GM12878 (cell line): Measurements from ENCODE around the gene CYP24A1. TPM values are rescaled to one million over a fixed set of nuclear protein-coding genes. Genes with fewer than 3 reads are reported as not detected.

Experiments
- ATAC-seq: fragments of 200-7000 bp; cut with Tn5 transposase; 3 replicates; pipeline ENCODE4 v1.9.1; 2020; ENCODE audit warnings: mild to moderate bottlenecking, moderate library complexity
- BruUV-seq: library from RNA; stranded (reverse); fragments of 400-500 nt; replicated peaks from 2 replicates; lab custom pipeline; 2021; lab: Mats Ljungman, UMichigan
- CTCF ChIA-PET: fragments of 300-600 bp; sonication (Branson Sonifier 250); formaldehyde crosslinking; extraction: SDS; loops from one replicate; lab custom pipeline; 2021; ENCODE audit warnings: inconsistent platforms; lab: Yijun Ruan, JAX
- POLR2A ChIA-PET: fragments of 350-600 bp; formaldehyde crosslinking; extraction: SDS; loops from one replicate; lab custom pipeline; 2021; ENCODE audit warnings: inconsistent platforms; lab: Charles Lee
- RAD21 ChIA-PET: fragments of 300-600 bp; sonication (Branson Sonifier 250); formaldehyde crosslinking; loops from one replicate; lab custom pipeline; 2023; ENCODE audit warnings: antibody characterized with exemption; ENCODE audit not compliant: unreplicated experiment; lab: Charles Lee
- SMC1A ChIA-PET: fragments of 300-600 bp; sonication (Branson Sonifier 250); formaldehyde crosslinking; loops from one replicate; lab custom pipeline; 2023; ENCODE audit not compliant: unreplicated experiment, uncharacterized antibody; lab: Charles Lee
- DNase-seq: peaks from one replicate; pipeline ENCODE4 v3.0.0-alpha.2; 2011; ENCODE audit warnings: low read depth, low spot score
- FAIRE-seq: peaks from 3 replicates; lab custom pipeline; 2011; peaks lifted over from hg19 to GRCh38; lab: Jason Lieb, UNC
- H2AFZ ChIP-seq: 2 replicates; pipeline ENCODE4 v1.6.0; 2011; ENCODE audit warnings: low read depth, low read length, control low read depth; ENCODE audit not compliant: control insufficient read depth
- H3K27ac ChIP-seq: 2 replicates; pipeline ENCODE4 v1.5.1; 2011; ENCODE audit warnings: control low read depth; ENCODE audit not compliant: control insufficient read depth, insufficient read depth
- H3K27me3 ChIP-seq, 2 experiments: replicated peaks in 1 of 2; 2 replicates each; pipeline versions ENCODE4 v1.6.0 to v1.6.1; 2011; ENCODE audit warnings: low read length in 1 of 2; ENCODE audit not compliant: control insufficient read depth in 2 of 2, insufficient read depth in 2 of 2
- H3K36me3 ChIP-seq, 2 experiments: 2 replicates each; pipeline ENCODE4 v1.5.1; 2011; ENCODE audit warnings: low read length in 1 of 2; ENCODE audit not compliant: control insufficient read depth in 2 of 2, insufficient read depth in 2 of 2
- H3K4me1 ChIP-seq: 2 replicates; pipeline ENCODE4 v1.6.1; 2011; ENCODE audit warnings: mild to moderate bottlenecking, low read length, moderate library complexity, mixed read lengths; ENCODE audit not compliant: control insufficient read depth, insufficient read depth
- H3K4me2 ChIP-seq: 2 replicates; pipeline ENCODE4 v1.6.0; 2011; ENCODE audit warnings: control low read depth; ENCODE audit not compliant: control insufficient read depth, insufficient read depth
- H3K4me3 ChIP-seq: fragments of 200-600 bp; sonication (generic); 2 replicates; pipeline ENCODE4 v1.5.1; 2016
- H3K79me2 ChIP-seq: 2 replicates; pipeline ENCODE4 v1.6.0; 2011; ENCODE audit warnings: low read length; ENCODE audit not compliant: control insufficient read depth, insufficient read depth
- H3K9ac ChIP-seq: 2 replicates; pipeline ENCODE4 v1.8.0; 2011; ENCODE audit warnings: low read length, control low read depth, mixed read lengths; ENCODE audit not compliant: control insufficient read depth, insufficient read depth
- H3K9me3 ChIP-seq: replicated peaks from 3 replicates; pipeline ENCODE4 v1.5.1; 2011; ENCODE audit warnings: mild to moderate bottlenecking, low read length; ENCODE audit not compliant: control insufficient read depth, insufficient read depth
- H4K20me1 ChIP-seq: 2 replicates; pipeline ENCODE4 v1.6.0; 2011; ENCODE audit not compliant: control insufficient read depth, insufficient read depth
- ASH2L ChIP-seq: fragments of 300-600, 200-600 bp; sonication (generic); IDR thresholded peaks from 2 replicates; pipeline ENCODE4 v1.6.1; 2017; ENCODE audit warnings: low read depth, mild to moderate bottlenecking, borderline replicate concordance
- CHD2 ChIP-seq: IDR thresholded peaks from 2 replicates; pipeline ENCODE4 v1.6.1; 2011; ENCODE audit warnings: low read depth, low read length, improper control_type of control experiment, borderline replicate concordance
- E4F1 ChIP-seq: fragments of 450-650 bp; IDR thresholded peaks from 2 replicates; pipeline ENCODE4 v1.6.1; 2018; ENCODE audit warnings: borderline replicate concordance, mild to moderate bottlenecking; ENCODE audit not compliant: partially characterized antibody
- EED ChIP-seq: sonication (generic); IDR thresholded peaks from 2 replicates; pipeline ENCODE4 v1.6.1; 2016; ENCODE audit warnings: antibody characterized with exemption, low read depth
- FOS ChIP-seq: IDR thresholded peaks from 3 replicates; pipeline ENCODE4 v1.6.1; 2011; ENCODE audit warnings: borderline replicate concordance; ENCODE audit not compliant: insufficient read length; ENCODE audit errors: extremely low read depth
- HDGF ChIP-seq: fragments of 450-650 bp; IDR thresholded peaks from 2 replicates; pipeline ENCODE4 v1.6.1; 2016; ENCODE audit warnings: antibody characterized with exemption
- SMC3 ChIP-seq: IDR thresholded peaks from 2 replicates; pipeline ENCODE4 v1.6.1; 2011; ENCODE audit warnings: low read length, improper control_type of control experiment, borderline replicate concordance
- SRF ChIP-seq, 2 experiments: IDR thresholded peaks; 2 replicates each; pipeline ENCODE4 v1.6.1; 2011; ENCODE audit warnings: low read depth in 2 of 2, low read length in 2 of 2, mild to moderate bottlenecking in 1 of 2, moderate library complexity in 1 of 2
- USF1 ChIP-seq: IDR thresholded peaks from 2 replicates; pipeline ENCODE4 v1.6.1; 2011; ENCODE audit warnings: borderline replicate concordance, low read depth, mild to moderate bottlenecking, moderate library complexity, mixed read lengths, low read length; ENCODE audit not compliant: insufficient read depth; ENCODE audit errors: extremely low read length
- ZNF384 ChIP-seq: IDR thresholded peaks from 2 replicates; pipeline ENCODE4 v1.6.1; 2012; ENCODE audit warnings: low read depth, mild to moderate bottlenecking, low read length, improper control_type of control experiment, borderline replicate concordance
- WGBS: methylation state at CpG from one replicate; pipeline ENCODE4 v1.1.6; 2016; ENCODE audit warnings: low lambda C conversion rate; ENCODE audit not compliant: insufficient replicate concordance, insufficient coverage; ENCODE audit errors: missing lambda C conversion rate; 5-methylcytosine and 5-hydroxymethylcytosine counted together
- in situ Hi-C: fragments of 300-500 bp; cut with MboI; formaldehyde crosslinking; loops from 9 replicates; pipeline ENCODE4 v1.14.3; 2018; ENCODE audit warnings: mixed read lengths
- intact Hi-C: fragments of 100-400 bp; cut with micrococcal nuclease; formaldehyde crosslinking; loops from one replicate; pipeline ENCODE4 v1.14.2; 2022; ENCODE audit not compliant: unreplicated experiment
- polyA plus RNA-seq, 11 experiments: library from polyadenylated mRNA; depleted of rRNA in 4 of 11; unstranded in 6 of 11; stranded (reverse) in 5 of 11; fragments of >200 nt; fragmentation: Nextera tagmentation in 4 of 11; fragmentation: Illumina TruSeq in 1 of 11; extraction: Ambion mirVana in 4 of 11; extraction: Trizol in 1 of 11; gene quantifications; 1 replicate in 1 of 11; 2 replicates in 10 of 11; pipeline versions ENCODE4 v1.2.1 to v1.2.3, GENCODE V29; 2011 to 2016; ENCODE audit warnings: inconsistent platforms in 2 of 11, missing spikeins in 2 of 11, low read depth in 1 of 11
- total RNA-seq, 4 experiments: library from RNA; depleted of rRNA in 3 of 4; stranded (reverse); fragments of >200 nt in 3 of 4; fragmentation: Illumina TruSeq in 1 of 4; extraction: Trizol in 1 of 4; gene quantifications; 2 replicates each; pipeline versions ENCODE4 v1.2.1 to v1.2.3, GENCODE V29; 2013 to 2021
- TF ChIP-seq, protein P1 (sequence below): IDR thresholded peaks from 2 replicates; pipeline ENCODE4 v1.6.1; 2011; ENCODE audit warnings: low read depth, low read length, improper control_type of control experiment, borderline replicate concordance
- TF ChIP-seq, protein P2 (sequence below): fragments of 450-650 bp; IDR thresholded peaks from 2 replicates; pipeline ENCODE4 v1.6.1; 2016; ENCODE audit warnings: mild to moderate bottlenecking

The CYP24A1 gene
- total and polyA plus RNA-seq, 10 of the 15 experiments (the other 5 are each of a cell fraction or from before 2014, with no cell fraction given), result 0.69 TPM; not detected in 9

DNA sequence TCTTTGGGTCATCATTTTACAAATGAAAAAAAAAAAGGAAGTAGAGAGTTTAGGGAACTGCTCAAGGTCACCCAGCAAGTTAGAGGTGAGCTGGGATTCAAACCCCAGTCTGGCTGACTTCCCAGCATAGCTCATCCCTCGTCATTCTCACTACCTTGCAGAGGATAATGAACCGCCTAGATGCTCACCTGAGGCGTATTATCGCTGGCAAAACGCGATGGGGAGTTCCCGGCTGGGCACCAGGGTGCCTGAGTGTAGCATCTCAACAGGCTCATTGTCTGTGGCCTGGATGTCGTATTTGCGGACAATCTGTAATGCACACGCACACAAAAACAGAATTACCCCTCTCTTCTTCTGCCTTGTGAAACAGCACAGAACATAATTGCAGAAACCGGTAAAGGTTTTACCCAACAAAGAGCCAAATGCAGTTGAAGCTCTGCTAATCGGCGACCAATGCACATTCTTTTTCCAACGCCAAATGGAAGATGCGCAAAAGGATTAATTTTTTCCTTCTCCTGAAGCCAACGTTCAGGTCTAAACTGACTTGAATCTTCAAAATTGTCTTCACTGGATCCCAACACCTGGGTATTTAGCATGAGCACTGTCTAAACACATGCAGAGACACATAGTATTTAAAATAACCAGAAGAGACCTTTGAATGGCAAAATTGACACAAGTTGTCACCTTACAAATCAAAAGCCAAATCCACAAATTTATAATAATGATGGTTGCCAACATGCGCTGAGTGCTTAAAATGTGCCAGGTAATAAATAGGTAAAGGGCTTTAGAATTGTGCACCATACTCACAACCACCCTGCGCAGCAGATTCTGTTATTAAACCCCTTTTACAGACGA is 16.6 kb downstream of the CYP24A1 start:
- in situ Hi-C loops (no loop called here), intact Hi-C loops (no loop called here)
- RAD21 ChIA-PET, result no interaction called here
- ATAC-seq (no peak), FAIRE-seq (no peak), DNase-seq (no peak)
- Histone ChIP-seq H2AFZ (no peak overlapping the region), H3K4me2 (no peak overlapping the region), H3K27me3 (peaks cover 0 to 1% of the 10 kb centered on the region in 2 experiments), H3K36me3 (no peaks in the 10 kb centered on the region), H3K4me3 (no peak overlapping the region), H3K9ac (no peak overlapping the region), H3K27ac (no peak overlapping the region), H3K9me3 (no peaks in the 10 kb centered on the region), H3K4me1 (no peaks in the 10 kb centered on the region), H4K20me1 (no peaks in the 10 kb centered on the region), H3K79me2 (no peaks in the 10 kb centered on the region)
- CTCF ChIA-PET, result no interaction called here
- POLR2A ChIA-PET, result no interaction called here
- WGBS, result 61% methylated on average over 19 of the region's 19 CpGs
- SMC1A ChIA-PET, result no interaction called here
- no TSS peak for BruUV-seq
- TF ChIP-seq HDGF (no peak), EED (no peak), SMC3 (no peak), E4F1 (no peak), ASH2L (no peak), CHD2 (no peak), USF1 (no peak), SRF (IDR thresholded peaks at IDR 0.05; ENCODE audit: low read depth in 2 of 2, low read length in 2 of 2) (no peak), FOS (no peak), ZNF384 (no peak)
- TF ChIP-seq, protein P1, sequence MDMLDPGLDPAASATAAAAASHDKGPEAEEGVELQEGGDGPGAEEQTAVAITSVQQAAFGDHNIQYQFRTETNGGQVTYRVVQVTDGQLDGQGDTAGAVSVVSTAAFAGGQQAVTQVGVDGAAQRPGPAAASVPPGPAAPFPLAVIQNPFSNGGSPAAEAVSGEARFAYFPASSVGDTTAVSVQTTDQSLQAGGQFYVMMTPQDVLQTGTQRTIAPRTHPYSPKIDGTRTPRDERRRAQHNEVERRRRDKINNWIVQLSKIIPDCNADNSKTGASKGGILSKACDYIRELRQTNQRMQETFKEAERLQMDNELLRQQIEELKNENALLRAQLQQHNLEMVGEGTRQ, result no peak
- TF ChIP-seq, protein P2, sequence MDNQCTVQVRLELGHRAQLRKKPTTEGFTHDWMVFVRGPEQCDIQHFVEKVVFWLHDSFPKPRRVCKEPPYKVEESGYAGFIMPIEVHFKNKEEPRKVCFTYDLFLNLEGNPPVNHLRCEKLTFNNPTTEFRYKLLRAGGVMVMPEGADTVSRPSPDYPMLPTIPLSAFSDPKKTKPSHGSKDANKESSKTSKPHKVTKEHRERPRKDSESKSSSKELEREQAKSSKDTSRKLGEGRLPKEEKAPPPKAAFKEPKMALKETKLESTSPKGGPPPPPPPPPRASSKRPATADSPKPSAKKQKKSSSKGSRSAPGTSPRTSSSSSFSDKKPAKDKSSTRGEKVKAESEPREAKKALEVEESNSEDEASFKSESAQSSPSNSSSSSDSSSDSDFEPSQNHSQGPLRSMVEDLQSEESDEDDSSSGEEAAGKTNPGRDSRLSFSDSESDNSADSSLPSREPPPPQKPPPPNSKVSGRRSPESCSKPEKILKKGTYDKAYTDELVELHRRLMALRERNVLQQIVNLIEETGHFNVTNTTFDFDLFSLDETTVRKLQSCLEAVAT, result no peak
